Measurements from ENCODE around the gene SIK3.

The SIK3 gene

DNA sequence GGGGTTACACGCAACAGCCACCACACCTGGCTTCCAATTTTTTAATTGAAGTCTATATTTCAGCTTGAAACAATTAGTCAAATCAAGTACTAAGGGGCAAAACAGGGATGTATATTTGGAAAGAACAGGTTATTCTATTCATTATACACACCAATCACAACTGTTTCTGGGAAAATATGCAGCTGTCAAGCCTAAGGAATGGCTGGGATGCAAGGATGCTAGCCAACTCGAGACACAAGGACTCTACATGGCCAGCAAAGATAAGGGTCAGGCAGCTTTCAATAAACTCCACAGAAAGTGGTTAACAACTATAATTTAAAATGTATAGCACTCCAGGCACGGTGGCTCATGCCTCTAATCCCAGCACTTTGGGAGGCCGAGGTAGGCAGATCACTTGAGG lies 134.0 kb downstream of the SIK3 start:
- no peak for DNase-seq (ENCODE audit: low spot score)

DNA sequence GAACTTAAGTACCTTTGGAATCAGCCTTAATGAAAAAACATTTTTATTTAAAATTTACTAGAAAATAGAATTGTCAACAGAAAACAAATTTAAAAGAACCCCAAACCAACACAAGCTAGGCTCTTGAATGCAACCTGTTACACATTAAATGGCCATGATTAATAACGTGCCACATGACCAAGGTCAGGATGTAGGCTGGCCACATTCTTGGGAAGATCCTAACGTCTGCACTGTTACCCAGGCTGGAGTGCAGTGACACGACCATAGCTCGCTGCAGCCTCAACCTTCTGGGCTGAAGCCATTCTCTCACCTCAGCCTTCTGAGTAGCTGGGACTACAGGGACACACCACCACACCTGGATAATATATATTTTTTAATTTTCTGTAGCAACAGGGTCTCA lies 134.4 kb downstream of the SIK3 start:
- DNase-seq (ENCODE audit: low spot score) = no peak

DNA sequence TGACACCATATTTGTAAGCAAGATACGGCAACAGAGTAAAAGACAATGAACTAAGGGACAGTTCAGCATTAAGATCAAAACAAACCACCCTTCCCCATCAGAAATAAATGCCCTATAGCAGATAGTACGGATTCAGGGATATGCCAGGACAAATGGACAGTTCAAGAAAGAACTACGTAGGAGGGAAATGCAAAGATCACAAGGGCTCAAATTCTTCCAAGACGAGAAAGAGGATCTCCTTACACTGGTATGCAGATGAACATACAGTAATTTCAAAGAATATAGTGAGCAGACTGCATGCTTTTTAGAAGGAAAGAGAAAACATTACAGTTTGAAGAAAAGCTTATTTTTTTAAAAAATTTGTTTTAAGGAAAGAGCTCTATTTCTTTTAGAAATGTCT lies 136.1 kb downstream of the SIK3 start:
- no peak for DNase-seq (ENCODE audit: low spot score)

DNA sequence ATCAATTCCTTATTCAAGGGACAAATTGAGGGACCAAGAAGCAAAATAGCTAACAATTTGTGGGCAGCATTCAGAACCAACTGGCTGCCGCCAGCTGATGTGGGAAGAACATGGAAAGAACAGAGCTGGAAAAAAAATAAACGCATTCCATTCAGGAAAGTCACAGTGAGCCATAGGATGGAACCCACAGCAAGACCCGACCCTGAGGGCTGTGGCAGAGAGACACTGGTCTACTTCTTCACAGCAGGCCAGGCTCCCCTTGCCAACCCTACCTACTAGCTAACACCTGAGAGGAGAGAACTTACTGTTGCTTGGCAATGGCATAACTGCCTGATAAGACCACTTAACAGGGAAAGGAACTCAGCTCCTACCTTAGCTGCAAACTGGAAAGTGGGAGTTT lies 137.3 kb downstream of the SIK3 start:
- DNase-seq (ENCODE audit: low spot score) = no peak

DNA sequence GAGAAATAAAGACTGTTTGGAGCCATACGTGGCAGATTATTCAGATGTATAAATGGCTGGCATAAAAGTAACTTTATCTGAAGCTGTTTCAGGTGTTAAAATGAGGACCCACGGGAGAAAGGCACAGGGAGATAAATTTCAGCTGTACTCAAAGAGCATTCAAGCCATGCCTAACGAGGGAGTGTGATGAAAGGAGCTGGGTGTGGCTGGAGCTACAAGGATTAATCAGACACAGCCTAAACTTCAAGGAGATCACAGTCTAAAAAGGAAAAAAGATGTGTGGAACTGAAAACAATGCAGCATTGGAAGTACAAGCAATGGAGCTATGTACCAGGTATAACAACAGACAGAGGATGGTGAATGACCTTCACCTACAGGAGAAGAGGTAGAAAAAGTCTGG lies 140.0 kb downstream of the SIK3 start:
- DNase-seq (ENCODE audit: low spot score) = no peak

DNA sequence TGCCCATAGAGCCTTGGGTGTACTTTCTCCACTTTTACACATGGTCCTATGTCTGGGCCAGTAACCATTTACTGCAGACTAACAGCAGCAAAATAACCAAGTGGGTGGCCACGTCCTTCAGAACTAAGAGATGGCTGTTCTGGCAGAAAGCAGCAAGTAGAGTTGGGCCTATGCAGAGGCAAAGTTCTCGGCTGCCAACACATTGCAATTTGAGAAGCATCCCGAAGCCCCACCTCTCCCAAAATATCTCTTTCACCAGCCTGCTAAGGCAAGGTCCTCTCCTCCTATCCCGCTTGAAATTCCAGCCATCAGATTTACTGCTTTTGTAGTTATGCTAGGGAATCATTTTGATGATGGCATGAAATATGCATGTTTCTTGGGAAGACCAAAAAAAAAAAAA lies 142.3 kb downstream of the SIK3 start:
- DNase-seq (ENCODE audit: low spot score) = no peak

DNA sequence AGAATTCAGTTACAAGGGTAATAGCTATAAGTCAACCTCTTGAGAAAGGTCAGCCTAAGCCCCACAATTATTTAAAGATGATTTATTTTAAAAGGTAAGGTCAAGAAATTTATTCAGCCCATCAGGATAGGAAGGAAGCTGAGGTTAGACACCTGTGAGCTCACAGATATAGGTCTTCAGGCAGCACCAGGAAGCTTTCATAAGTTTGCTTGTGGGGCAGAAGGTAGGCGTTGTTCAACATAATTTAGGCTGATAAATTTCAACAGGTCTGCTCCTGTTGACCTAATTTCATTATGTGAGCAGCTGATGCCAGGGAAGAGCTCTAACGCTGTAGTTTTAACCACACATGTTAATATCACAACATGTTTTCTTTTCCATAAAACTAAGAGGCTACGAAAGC lies 142.7 kb downstream of the SIK3 start:
- no peak for DNase-seq (ENCODE audit: low spot score)

DNA sequence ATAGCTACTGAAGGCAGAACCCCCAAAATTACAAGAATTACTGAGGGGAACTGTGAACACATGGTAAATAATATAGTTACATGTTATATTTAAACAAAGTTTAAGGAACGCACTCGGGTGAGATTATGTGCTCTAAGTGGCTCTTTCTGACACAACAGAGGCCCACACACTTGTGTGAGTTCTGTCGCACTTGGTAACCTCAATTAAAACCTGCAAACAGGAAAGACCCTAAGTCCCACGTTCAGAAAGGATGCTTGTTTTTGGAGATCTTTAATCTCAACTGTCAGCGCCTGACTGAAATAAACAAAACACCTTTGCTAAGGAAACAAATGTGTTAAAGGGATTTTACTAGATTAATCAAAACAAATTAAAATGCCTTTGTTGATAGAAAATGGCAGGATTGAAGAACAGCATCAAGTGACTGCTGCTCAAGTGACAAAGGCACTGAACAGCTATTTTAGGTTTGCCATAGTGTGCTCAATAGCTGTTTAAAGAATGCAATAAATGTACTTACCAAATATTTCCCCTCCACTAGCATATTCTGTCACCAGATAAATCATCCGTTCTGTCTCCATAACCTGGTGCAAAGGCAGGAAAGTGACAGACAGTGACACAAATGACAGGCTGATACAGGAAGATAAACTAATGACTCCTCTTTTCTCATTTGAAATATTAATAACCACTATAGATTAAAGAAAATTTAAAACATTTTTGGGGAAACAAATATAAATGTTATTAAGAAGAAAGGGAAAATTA lies 144.5 kb downstream of the SIK3 start:
- no peak for DNase-seq (ENCODE audit: low spot score)

DNA sequence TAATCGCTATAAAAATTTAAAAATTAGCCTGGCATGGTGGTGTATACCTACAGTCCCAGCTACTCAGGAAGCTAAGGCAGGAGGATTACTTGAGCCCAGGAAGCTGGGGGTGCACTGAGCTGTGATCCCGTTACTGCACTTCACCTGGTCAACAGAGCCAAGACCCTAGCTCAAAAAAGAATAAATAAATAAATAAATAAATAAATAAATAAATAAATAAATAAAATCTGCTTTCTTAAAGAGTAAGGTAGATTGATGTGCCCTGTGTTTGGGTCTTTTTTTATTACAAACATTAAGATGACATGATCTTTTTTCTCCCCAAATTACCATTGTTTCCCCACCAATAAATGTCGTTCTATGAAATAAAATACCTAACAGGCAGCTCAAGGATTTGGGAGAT lies 146.5 kb downstream of the SIK3 start:
- no peak for DNase-seq (ENCODE audit: low spot score)

DNA sequence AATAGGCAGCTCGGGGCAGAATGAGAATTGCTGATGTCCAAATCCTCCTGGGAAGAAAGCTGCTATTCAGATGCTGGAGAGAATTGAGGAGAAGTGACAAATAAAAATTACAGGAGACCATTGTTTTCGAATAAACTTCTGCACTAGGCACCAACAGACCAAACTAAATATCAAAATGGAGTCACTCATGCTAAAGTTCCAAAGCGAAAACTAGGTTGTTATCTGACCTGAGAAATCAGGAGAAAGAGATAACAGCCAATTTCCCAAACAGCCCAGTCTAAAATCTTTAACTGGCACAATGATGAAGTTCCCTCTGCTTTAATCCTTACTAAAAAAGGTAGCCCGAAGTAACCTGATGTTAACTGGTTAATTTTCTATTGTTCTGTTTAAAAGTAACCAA lies 148.0 kb downstream of the SIK3 start:
- DNase-seq (ENCODE audit: low spot score) = no peak

DNA sequence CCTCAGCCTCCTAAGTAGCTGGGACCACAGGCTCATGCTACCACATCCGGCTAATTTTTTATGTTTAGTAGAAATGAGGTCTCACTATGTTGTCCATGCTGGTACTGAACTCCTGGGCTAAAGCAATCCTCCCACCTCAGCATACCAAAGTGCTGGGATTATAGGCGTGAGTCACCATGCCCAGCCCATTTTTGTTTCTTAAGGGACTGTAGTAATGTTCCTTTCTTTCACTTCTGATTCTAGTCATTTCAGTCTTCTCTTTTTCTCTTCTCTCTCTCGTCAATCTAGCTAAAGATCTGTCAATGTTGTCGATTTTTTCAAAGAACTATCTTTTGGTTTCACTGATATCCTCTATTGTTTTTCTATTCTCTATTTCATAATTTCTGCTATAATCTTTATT lies 149.8 kb downstream of the SIK3 start:
- no peak for DNase-seq (ENCODE audit: low spot score)

DNA sequence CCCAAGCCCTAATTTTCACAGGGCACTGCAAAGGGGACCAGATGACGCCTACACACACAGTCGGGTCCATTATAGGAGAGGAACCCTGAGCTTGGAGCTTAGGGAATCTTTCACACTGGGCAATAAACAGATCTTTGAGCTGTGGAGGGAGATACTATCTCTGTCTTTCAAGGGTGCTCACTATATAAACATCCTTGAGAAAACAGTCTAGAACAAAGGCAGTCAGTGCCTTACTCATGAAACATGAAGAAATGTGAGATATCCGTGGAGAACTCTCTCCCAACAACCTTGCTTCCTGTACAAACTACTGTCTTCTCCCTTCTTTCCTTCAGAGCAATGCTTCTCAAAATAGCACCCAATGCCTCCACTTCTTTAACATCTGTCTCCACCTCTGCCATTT lies 151.8 kb downstream of the SIK3 start:
- no peak for DNase-seq (ENCODE audit: low spot score)

DNA sequence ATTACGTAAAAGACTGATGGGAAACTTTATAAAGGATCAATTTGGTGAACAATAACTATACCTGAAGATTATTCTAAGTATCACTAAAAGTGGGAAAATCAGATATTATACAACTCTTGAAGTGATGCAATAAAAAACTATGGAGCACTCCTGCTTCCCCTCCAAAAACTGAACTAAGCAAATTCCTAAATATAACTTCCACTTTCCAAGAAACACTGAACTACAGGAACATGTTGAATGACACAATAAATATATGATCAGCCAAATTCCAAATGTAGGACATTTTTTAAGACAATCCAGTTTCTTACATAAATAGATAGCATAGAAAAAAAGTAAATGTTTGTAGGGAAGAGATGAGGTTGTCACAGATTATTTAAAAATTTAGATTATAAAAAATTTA lies 158.7 kb downstream of the SIK3 start:
- DNase-seq (ENCODE audit: low spot score) = no peak

DNA sequence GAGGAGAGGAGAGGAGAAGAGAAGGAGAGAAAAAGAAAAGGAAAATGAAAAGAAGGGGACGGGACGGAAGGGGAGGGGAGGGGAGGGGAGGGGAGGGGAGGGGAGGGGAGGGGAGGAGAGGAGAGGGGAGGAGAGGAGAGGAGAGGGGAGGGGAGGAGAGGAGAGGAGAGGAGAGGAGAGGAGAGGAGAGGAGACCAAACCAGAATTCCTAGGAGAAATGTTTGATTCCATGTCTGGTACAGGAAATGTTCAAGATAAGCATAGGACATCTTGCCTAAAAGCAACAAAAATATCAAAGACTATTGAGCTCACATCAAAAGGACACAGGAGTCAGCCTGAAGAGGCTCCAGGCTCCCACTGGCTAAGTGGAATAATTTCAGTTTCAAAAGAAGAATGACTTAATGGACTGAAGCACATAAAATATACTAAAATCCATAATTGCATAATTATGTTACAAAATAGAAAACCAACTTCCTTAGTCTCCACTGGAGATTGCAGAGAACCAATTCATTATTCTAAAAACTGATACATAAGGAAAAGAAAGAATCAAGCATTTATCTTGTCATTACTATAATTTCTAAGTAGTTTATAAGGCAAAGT lies 159.7 kb downstream of the SIK3 start:
- DNase-seq (ENCODE audit: low spot score) = no peak

DNA sequence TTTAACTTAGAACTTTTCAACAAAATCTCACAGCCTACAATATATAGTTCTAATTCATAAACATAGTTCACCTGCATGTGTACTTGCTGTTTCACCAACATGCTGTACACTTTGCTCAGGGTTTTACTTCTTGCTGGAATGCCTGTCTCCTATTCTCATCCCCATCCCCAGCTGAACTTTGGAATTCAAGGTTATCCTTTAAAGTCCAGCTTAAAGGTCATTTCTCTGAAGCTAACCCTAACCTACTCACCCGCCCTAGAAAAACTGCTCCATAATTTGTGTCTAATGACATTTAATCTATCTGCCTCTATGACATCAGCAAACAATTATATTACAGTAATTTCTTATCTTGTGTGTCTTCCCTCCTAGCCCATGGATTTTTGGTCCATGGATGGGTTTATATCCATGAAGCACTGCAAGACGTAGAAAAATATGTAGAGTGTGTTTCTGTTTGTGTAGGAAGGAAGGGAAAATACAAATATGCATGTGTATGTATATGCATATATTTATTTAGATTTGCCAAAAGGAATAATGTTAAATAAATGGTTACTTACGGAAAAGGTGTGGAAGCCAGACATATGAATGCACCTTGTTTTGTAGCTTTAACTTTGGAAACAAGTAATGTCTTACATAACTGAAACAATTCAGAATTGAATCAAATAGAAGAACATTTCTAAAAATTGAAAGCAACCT lies 161.3 kb downstream of the SIK3 start:
- no peak for DNase-seq (ENCODE audit: low spot score)

DNA sequence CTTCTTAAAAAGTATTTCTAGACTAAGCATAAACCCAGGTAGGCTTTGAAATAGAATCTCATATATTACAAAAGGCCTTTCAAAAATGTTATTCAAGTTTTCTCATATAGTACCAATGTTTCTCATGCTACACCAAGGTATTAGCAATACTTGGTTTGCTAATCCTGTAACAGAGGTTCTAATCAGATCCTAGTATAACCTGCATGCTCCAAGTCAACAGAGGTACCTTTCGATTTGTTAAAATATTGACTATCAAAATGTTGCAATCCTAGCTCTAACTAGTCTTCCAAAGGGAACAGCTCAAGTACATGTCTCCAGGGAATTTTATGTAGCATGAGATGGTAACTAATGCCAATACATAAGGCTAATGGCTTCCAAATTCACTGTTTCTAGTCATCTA lies 162.7 kb downstream of the SIK3 start:
- DNase-seq (ENCODE audit: low spot score) = no peak

DNA sequence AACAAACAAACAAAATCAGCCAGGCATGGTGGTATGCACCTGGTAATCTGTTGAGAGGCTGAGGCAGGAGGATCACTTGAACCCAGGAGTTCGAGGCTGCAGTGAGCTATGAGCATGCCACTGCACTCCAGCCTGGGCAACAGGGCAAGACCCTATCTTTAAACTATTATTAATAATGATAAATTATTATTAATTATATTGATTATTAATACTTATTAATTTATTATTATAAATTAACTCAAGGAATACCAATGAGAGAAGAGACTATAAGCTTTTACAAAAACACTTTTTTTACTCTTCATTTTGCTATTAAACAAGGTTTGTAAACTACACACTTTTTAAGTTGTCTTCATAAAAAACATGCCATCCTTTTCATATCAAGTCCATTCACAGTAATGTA lies 163.1 kb downstream of the SIK3 start:
- no peak for DNase-seq (ENCODE audit: low spot score)

DNA sequence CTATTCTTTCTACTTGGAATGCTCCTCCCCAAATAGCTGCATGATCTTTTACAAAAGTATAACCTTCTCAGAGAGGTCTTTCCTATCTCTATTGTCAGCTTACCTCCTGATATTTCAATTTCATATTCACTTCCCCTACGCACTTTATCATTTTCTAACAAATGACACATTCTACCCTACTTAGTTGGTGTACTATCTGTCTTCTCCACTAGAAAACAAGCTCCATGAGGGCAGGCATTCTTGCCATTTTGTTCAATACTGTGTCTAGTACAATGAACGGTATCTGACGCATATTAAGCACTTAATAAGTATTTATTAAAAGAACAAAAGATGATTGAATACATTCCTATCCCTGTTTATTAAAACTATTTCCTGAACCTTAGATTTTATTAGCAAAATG lies 164.3 kb downstream of the SIK3 start:
- no peak for DNase-seq (ENCODE audit: low spot score)

DNA sequence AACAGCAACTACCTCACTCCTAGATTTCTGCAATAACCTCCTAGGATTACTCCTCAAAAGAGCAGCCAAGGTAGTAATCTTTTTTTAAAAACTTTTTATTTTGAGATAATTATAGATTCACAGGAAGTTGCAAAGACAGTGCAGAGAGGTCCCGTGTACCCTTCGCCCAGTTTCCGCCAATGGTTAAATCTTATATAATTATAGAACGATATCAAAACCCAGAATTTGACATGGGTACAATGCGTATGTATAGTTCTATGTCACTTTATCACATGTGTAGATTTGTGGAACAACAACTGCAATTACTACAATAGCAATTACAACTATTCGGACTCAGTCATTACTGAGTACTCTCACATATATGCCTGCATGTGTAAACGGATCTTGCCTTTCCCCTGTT lies 166.0 kb downstream of the SIK3 start:
- no peak for DNase-seq (ENCODE audit: low spot score)

DNA sequence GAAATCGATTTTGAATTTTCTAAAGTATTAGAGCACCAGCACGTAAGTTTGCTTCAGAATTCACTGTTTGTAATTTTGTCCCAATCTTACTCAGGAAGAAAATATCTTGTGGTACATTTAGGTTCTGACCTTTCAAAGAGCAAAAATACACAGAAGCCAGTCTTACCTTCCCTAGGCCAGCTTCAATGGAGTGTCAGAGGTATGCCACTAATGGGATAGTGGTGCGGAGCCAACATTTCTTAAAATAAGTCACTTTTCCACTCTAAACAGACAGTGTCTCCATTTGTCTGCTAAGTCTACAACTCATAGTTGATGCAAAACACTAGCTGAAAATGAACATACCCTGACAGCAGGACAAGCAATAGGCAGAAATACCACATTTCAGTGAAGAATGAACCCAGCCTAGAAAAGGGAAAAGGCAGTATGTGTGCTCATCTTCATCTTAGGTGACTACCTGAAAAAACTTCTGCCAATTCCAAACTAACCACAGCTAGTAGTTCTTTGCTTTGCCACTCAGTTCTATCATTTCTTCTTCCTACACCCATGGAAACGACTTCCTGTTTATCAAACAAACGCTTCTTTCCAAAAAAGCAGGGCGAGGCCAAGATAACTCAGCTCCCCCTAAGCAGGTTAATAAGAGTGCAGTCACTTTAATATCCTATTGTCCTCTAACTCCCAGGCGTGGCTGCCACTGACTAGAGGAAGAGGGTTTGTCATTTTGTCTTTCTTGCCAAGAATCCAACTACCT lies 166.8 kb downstream of the SIK3 start:
- no peak for DNase-seq (ENCODE audit: low spot score)

DNA sequence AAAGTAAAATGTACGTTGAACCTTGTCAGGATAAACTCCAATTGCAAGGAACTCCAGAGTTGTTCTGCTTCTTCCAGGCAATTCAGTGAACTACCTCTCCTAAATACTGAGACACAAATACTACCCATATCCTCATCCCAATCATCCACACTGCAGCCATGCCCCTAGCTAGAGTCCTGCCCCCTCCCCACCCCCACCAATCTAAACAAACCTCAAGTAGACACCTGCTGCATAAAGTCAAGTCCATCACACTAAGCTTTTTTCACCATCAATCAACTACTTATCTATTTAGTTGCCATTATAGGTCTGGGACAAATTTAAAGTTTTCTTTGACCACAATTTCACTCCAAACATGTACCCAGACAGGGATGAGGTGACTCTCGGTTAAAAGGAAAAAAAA lies 167.6 kb downstream of the SIK3 start:
- no peak for DNase-seq (ENCODE audit: low spot score)

DNA sequence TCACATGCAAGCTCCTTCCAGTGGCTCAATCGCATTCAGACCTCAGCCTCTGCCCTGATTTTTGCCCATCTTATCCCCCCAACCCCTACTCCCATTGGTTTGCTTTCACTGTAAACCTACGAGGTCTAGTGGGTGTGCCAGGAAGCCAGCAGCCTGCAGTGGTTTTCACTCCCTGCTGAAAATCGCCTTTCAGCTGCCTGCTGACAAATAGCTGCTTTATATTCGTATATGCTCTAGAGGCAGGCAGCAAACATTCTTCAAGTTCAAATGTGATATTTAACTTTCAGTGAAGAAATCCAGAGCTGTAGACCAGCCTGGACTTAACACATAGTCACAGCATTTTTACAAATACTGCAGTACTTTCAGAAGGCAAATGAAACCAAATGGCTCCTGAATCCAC lies 168.1 kb downstream of the SIK3 start:
- no peak for DNase-seq (ENCODE audit: low spot score)
